Measurements from ENCODE around the gene ZIC2.
A peak's percentile ranks its signal among the peaks of the same experiment; 100 is the strongest.

Gene ZIC2

GRCh38 chr13:99959540-99960230 lies 21.9 kb upstream of the ZIC2 start:
- DNase-seq, result peak in 1 of 5 experiments; percentile 51

DNA sequence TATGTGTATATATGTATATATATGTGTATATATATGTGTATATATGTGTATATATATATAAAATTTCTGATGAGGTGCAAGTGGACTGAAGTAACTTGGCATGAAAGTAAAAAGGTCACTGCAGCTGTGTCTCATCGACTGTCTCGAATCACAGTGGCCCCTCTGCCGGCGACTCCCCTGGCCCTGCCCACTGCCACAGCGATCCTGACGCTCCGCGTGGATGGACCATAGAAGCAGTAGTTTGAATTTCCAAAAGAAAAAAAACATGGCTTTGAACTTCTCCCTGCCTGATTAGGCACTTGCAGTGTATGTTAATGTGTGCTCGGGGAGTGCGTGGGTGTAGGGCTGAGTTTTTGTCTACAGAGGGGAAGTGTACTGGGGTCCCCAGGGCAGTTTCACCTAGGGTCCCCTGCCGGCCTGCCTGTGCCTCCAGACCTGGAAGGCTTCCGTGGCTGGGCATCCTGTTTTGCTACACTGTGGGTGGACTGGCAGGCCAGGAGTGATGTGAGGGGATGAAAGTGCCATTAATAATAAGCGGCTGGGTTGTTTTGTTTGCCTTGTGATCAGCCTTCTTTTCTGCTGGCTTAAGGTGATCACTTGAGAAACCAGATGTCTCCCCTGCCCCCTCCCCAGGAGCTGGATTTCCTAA lies 20.8 kb upstream of the ZIC2 start:
- DNase-seq, result no peak

- DNase-seq, result no peak
Observed at GRCh38 chr13:99961636-99962035, 19.9 kb upstream of the ZIC2 start.

GRCh38 chr13:99962242-99962641 lies 19.3 kb upstream of the ZIC2 start:
- DNase-seq, result no peak

- DNase-seq, result no peak
Observed at GRCh38 chr13:99963816-99964339, 17.7 kb upstream of the ZIC2 start.

GRCh38 chr13:99965329-99966000 lies 16.1 kb upstream of the ZIC2 start:
- DNase-seq, result no peak

DNA sequence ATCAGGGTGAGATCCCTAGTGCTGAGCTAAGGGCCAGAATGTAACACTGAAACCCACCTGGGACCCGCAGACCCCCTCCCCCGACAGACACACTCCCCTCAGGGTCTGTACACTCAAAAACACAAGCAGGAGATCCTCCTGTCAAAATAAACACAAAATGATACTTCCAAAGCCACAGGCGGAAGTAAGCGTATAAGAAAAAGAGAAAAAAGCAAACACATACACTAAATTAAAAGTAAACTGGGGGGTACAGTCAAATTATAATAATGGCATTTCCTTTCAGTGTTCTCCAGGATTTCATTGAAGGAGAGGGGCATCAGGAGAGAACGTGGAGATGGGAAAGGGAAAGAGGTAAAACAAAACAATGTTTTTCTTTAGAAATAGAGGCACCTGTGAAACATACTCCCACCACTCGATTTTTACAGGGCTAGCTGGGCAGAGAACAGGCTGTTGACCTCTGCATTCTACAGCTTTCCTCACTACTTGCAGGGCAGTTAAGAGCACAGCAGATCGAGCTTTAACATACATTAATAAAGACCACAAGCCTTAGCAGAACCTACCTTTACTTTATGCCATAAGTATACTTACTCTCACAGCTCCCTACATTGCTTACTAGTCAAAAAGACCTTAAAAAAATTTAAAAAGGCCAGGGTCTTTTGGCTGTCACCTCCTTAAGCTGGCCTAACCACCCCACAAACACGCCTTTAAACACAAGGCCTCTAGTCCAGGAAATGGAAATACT lies 15.3 kb upstream of the ZIC2 start:
- no peak for DNase-seq

DNA sequence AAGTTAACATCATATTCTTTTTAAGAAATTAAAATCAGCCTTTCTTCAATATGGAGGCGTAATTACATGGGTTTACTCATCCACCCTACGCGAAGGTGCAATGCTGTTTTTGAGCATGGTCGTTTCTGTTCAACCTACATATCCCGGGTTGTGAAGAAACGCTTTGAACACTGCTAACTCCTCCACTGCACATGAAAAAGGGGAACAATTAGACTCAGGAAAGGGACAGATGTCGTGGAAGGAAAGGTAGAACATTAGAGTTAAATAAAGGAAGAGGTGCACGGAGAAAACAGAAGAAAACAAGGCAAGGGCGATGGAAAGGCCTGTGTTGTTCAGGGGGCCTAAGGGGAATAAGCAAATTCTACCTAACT lies 14.1 kb upstream of the ZIC2 start:
- no peak for DNase-seq

- no peak for DNase-seq
Observed at GRCh38 chr13:99967869-99968520, 13.6 kb upstream of the ZIC2 start.

DNA sequence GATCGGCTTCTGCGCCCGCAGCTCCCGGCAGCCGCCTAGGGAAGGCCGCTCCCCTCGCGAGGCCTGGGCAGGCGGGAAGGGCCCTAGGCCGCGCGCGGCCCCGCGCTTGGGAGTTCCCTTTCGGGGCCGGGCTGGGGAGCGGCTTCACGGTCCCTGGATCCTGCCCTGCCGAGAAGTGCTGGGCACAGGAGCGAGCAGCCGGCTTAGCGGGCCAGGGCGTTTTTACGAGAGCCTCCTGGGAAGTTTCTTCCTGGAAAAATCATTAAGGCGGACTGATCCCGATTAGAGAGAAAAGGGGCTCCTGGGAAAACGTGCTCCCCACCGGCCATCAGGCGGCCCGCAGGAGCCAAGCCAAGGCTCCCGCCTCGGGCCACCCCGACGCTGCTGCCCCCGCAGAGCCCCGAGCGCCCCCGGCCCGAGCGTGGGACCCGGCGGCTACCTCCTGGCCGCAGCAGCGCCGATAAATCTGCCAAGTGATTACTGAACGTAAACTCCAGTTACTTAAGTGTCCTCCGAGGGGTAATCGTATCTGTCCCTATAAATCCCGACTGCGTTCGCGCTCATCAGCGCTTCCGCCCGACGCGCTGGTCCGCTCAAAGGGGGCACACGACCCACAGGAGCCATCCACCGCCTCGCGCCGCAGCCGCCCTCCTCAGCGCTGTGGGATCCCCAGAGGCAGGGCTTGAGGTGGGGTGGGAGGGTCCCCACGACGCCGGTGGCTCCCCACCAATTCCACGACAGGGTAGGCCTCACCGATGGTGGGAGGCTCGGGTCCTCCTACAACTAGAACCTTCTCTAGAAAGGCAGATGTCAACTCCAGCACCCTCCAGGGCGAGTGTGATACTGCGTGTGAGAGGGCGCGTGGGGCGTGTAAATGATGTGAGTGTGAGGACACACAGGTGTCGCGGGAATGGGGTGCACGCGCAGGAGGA lies 12.8 kb upstream of the ZIC2 start:
- DNase-seq, result no peak

DNA sequence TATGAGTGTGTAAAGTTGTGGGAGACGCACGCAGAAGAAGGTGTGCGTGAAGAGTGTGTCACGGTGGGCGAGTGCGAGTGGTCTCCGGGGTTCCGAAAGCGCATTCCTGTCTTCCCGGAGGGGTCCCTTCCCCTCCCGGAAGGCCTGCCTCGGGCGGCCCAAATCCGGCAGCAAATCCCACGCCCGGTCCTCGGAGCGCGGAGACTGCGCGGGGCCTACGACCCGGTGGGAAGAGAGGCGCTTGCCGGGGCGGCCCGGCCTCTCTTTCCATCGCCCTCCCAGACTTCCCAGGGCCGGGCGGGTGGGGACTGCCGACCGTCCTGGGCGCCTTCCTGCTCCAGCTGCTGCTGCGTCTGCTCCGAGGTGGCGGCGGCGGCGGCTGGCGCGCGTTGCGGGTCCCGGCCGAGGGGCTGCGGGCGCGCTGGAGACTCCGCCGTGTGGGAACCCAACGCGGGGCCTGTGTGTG lies 12.1 kb upstream of the ZIC2 start:
- no peak for DNase-seq

DNA sequence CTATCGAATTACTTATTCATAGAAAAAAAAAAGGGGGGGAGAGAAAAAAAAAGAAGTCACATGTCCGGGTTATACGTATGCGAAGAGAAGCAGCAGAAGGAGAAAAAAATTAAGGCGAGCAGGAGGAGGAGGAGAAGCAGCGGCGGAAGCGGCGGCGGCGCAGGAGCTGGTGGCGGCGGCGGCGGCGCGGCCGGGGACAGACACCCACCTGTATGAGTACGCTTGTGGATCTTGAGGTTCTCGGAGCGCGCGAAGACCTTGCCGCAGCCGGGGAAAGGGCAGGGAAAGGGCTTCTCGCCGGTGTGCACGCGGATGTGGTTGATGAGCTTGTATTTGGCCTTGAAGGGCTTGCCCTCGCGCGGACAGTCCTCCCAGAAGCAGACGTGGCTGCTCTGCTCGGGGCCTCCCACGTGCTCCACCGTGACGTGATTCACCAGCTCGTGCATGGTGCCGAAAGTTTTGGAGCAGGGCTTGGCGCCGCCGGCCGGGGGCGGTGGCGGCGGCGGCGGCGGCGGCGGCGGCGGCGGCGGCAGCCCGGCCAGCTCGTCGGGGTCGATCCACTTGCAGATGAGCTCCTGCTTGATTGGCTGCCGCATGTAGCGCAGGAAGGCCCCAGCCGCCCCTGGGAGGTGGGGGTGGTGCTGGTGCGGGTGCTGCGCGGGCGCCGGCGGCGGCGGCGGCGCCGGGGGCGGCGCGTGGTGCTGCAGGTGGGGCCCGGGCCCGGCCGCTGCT lies 11.5 kb upstream of the ZIC2 start:
- DNase-seq, result peak in 3 of 5 experiments; percentile 28 to 71 (median 43)

GRCh38 chr13:99970651-99971575 lies 10.7 kb upstream of the ZIC2 start:
- no peak for DNase-seq

GRCh38 chr13:99971576-99972189 lies 9.9 kb upstream of the ZIC2 start, which contains the start of gene ZIC5:
TSS of gene ZIC5 (minus strand) at chr13:99971767. CDS start at chr13:99971603, 164 bp downstream.
- DNase-seq, result no peak

GRCh38 chr13:99972190-99972731 lies 9.3 kb upstream of the ZIC2 start:
- no peak for DNase-seq

GRCh38 chr13:99973163-99973807 lies 8.3 kb upstream of the ZIC2 start:
- no peak for DNase-seq

- DNase-seq, result no peak
Observed at GRCh38 chr13:99973808-99974185, 7.8 kb upstream of the ZIC2 start.

Data from T-helper 2 cell (primary cell).